ENCODE results near the gene TMEM243. TPM values are rescaled to one million over a fixed set of nuclear protein-coding genes. Genes with fewer than 3 reads are reported as not detected.

The TMEM243 gene
- total and polyA plus RNA-seq, 2 of the 13 experiments (the other 11 are each of a cell fraction or from before 2014, with no cell fraction given): 25.1 to 31.2 TPM

DNA sequence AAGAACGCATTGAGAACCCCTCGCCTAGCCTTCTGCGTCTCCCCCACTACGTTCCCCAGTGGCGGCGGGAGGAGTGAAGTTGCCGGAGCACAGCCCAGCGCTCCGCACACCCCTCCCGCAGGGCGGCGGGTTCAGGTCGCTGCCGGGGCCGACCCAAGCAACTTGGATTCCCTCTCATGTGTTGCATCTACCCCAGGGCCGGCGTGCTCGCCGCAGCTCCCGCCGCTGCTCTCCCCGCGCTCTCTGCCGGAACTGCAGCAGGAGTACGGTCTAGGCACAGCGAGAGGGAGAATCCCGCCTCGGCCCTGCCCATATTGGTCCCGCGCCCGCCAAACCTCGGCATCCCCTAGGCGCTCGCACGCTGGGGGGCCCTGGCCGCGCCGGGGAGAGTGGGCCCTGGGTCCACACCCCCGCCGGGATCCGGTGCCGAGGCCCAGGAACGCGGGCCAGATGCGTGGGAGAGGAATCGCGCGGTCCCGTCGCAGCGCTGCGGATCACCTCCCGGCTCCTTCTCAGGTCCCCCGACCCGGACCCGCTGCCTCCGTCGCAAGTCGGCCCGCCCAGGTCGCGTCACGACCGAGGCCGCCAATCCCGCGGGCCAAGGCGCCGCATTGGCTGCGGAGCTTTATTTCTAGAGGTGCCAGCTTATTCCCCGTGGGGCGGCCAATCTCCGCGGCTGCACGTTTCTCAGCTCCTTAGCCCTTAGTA, 648 bp upstream of the TMEM243 start (continued):
- peak; percentile 60 for TF ChIP-seq ZNF263 (CRISPR knock-in tag; IDR thresholded peaks at IDR 0.05)
- TF ChIP-seq GFI1 (CRISPR knock-in tag; IDR thresholded peaks at IDR 0.05; ENCODE audit: borderline replicate concordance): peak; percentile 70; the same call in 1 of the 2 replicates
- no peak for TF ChIP-seq ZNF672 (CRISPR knock-in tag; IDR thresholded peaks at IDR 0.05)
- peak; percentile 30; the same call in 1 of the 2 replicates for TF ChIP-seq ZIK1 (CRISPR knock-in tag; IDR thresholded peaks at IDR 0.05; ENCODE audit: borderline replicate concordance, low read depth)
- no peak for TF ChIP-seq NONO (IDR thresholded peaks at IDR 0.05)
- TF ChIP-seq NONO (CRISPR knock-in tag; conservative IDR thresholded peaks at IDR 0.05): peak; percentile 64; the same call in 1 of the 2 replicates
- peak; percentile 69 for TF ChIP-seq CREB1 (IDR thresholded peaks at IDR 0.05)
- peak; percentile 72; the same call in 1 of the 2 replicates for TF ChIP-seq CREB1 (CRISPR knock-in tag; IDR thresholded peaks at IDR 0.05)
- TF ChIP-seq ZNF256 (CRISPR knock-in tag; conservative IDR thresholded peaks at IDR 0.05): 0 out of 2 replicates have a peak, but pooled peaks have one; percentile 38
- no peak for TF ChIP-seq MAFG (CRISPR knock-in tag; IDR thresholded peaks at IDR 0.05)
- 0 out of 2 replicates have a peak, but pooled peaks have one; percentile 25 for TF ChIP-seq ZBTB7B (CRISPR knock-in tag; IDR thresholded peaks at IDR 0.05)
- no peak for TF ChIP-seq ZNF382 (CRISPR knock-in tag; IDR thresholded peaks at IDR 0.05; ENCODE audit: borderline replicate concordance)
- peak; percentile 11; the same call in 1 of the 2 replicates for TF ChIP-seq ZNF280D (CRISPR knock-in tag; IDR thresholded peaks at IDR 0.05)
- TF ChIP-seq ETS1 (CRISPR knock-in tag; IDR thresholded peaks at IDR 0.05): no peak; the same call in 1 of the 2 replicates
- TF ChIP-seq ZFY (CRISPR knock-in tag; IDR thresholded peaks at IDR 0.05): peak; percentile 83
- 0 out of 2 replicates have a peak, but pooled peaks have one; percentile 32 for TF ChIP-seq HOXA9 (CRISPR knock-in tag; IDR thresholded peaks at IDR 0.05; ENCODE audit: borderline replicate concordance)
- TF ChIP-seq, protein P1, sequence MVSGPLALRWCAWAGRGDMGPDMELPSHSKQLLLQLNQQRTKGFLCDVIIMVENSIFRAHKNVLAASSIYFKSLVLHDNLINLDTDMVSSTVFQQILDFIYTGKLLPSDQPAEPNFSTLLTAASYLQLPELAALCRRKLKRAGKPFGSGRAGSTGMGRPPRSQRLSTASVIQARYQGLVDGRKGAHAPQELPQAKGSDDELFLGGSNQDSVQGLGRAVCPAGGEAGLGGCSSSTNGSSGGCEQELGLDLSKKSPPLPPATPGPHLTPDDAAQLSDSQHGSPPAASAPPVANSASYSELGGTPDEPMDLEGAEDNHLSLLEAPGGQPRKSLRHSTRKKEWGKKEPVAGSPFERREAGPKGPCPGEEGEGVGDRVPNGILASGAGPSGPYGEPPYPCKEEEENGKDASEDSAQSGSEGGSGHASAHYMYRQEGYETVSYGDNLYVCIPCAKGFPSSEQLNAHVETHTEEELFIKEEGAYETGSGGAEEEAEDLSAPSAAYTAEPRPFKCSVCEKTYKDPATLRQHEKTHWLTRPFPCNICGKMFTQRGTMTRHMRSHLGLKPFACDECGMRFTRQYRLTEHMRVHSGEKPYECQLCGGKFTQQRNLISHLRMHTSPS (CRISPR knock-in tag; IDR thresholded peaks at IDR 0.05; ENCODE audit: low read depth): peak; percentile 55; the same call in 1 of the 2 replicates
- TF ChIP-seq HDAC2 (CRISPR knock-in tag; IDR thresholded peaks at IDR 0.05): peak; percentile 29
- TF ChIP-seq, protein P2, sequence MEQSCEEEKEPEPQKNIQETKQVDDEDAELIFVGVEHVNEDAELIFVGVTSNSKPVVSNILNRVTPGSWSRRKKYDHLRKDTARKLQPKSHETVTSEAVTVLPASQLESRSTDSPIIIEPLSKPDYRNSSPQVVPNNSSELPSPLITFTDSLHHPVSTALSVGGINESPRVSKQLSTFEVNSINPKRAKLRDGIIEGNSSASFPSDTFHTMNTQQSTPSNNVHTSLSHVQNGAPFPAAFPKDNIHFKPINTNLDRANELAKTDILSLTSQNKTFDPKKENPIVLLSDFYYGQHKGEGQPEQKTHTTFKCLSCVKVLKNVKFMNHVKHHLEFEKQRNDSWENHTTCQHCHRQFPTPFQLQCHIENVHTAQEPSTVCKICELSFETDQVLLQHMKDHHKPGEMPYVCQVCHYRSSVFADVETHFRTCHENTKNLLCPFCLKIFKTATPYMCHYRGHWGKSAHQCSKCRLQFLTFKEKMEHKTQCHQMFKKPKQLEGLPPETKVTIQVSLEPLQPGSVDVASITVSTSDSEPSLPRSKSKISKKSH (CRISPR knock-in tag; IDR thresholded peaks at IDR 0.05; ENCODE audit: borderline replicate concordance): peak; percentile 73
- TF ChIP-seq SAP130 (CRISPR knock-in tag; IDR thresholded peaks at IDR 0.05; ENCODE audit: low read depth): peak; percentile 43
- TF ChIP-seq PHF8 (CRISPR knock-in tag; IDR thresholded peaks at IDR 0.05): peak; percentile 88
- peak; percentile 43; the same call in 1 of the 2 replicates for TF ChIP-seq ZNF567 (CRISPR knock-in tag; IDR thresholded peaks at IDR 0.05; ENCODE audit: borderline replicate concordance)
